Endothelial cell of umbilical vein (primary cell): ENCODE measurements around the gene ZNF254.

ENCODE experiments used
- EZH2 ChIP-seq: IDR thresholded peaks from 2 replicates; pipeline ENCODE4 v1.6.1; 2012; ENCODE audit warnings: borderline replicate concordance, low read depth, mild to moderate bottlenecking, moderate library complexity, low read length, inconsistent platforms; ENCODE audit not compliant: severe bottlenecking
- POLR2A ChIP-seq: IDR thresholded peaks from 2 replicates; pipeline ENCODE4 v1.6.1; 2012; ENCODE audit warnings: low read depth, mild to moderate bottlenecking, control low read depth, low read length
- POLR2AphosphoS5 ChIP-seq: IDR thresholded peaks from 2 replicates; pipeline ENCODE4 v1.6.1; 2012; ENCODE audit warnings: low read depth, mild to moderate bottlenecking, control low read depth, low read length, moderate library complexity; ENCODE audit not compliant: insufficient read depth
- TF ChIP-seq, protein P1 (sequence below), 2 donors: IDR thresholded peaks; 1 replicate in 1 of 2; 2 replicates in 1 of 2; pipeline ENCODE4 v1.5.1; 2011; ENCODE audit warnings: low read length in 2 of 2, mild to moderate bottlenecking in 2 of 2, moderate library complexity in 2 of 2, control low read depth in 1 of 2, inconsistent platforms in 1 of 2, low read depth in 1 of 2; ENCODE audit not compliant: insufficient read depth in 1 of 2; ENCODE audit errors: extremely low read depth in 1 of 2

DNA sequence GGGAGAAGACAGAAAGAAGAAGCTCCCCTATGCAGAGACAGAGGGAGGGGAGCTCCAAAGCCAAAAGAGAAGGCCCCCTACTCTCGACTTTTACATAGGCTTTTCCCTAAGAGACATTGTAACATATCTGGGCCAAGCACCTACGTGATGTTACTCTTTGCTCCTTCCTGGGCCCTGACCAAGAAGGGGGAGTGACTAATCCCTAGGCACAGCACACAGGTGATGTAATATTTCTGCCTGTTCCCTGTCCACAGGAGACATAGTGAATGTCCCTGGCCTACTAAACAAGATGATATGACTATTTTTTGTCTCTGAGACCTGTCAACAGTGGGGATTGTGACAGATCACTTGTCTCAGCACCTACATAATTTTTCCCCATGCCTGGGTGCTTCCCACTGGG lies 15.9 kb upstream of the ZNF254 start:
- TF ChIP-seq EZH2 (no peak), POLR2AphosphoS5 (no peak), POLR2A (no peak)
- TF ChIP-seq, protein P1, sequence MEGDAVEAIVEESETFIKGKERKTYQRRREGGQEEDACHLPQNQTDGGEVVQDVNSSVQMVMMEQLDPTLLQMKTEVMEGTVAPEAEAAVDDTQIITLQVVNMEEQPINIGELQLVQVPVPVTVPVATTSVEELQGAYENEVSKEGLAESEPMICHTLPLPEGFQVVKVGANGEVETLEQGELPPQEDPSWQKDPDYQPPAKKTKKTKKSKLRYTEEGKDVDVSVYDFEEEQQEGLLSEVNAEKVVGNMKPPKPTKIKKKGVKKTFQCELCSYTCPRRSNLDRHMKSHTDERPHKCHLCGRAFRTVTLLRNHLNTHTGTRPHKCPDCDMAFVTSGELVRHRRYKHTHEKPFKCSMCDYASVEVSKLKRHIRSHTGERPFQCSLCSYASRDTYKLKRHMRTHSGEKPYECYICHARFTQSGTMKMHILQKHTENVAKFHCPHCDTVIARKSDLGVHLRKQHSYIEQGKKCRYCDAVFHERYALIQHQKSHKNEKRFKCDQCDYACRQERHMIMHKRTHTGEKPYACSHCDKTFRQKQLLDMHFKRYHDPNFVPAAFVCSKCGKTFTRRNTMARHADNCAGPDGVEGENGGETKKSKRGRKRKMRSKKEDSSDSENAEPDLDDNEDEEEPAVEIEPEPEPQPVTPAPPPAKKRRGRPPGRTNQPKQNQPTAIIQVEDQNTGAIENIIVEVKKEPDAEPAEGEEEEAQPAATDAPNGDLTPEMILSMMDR (IDR thresholded peaks at IDR 0.05; ENCODE audit: extremely low read depth in 1 of 2, insufficient read depth in 1 of 2, low read depth in 1 of 2, low read length in 2 of 2): no peak
